ENCODE data around the gene HEMK1.
A peak's percentile ranks its signal among the peaks of the same experiment; 100 is the strongest.

HEMK1 gene

GRCh38 chr3:50600841-50601591, 31.7 kb downstream of the HEMK1 start:
- peak; percentile 94 for DNase-seq (ENCODE audit: low read depth)

GRCh38 chr3:50602595-50603191, 33.4 kb downstream of the HEMK1 start:
- no peak for DNase-seq (ENCODE audit: low read depth)

- DNase-seq (ENCODE audit: low read depth): no peak
Measured at GRCh38 chr3:50603261-50604109, 34.2 kb downstream of the HEMK1 start.

GRCh38 chr3:50604110-50604621, 34.8 kb downstream of the HEMK1 start:
- no peak for DNase-seq (ENCODE audit: low read depth)

- no peak for DNase-seq (ENCODE audit: low read depth)
Measured at GRCh38 chr3:50604628-50605588, 35.6 kb downstream of the HEMK1 start.

- no peak for DNase-seq (ENCODE audit: low read depth)
Measured at GRCh38 chr3:50605901-50606326, 36.6 kb downstream of the HEMK1 start.

GRCh38 chr3:50606596-50606995, 37.3 kb downstream of the HEMK1 start:
- no peak for DNase-seq (ENCODE audit: low read depth)

- DNase-seq (ENCODE audit: low read depth): no peak
Measured at GRCh38 chr3:50607271-50608091, 38.2 kb downstream of the HEMK1 start.

GRCh38 chr3:50608278-50608677, 39.0 kb downstream of the HEMK1 start:
- DNase-seq (ENCODE audit: low read depth): no peak

- DNase-seq (ENCODE audit: low read depth): no peak
Measured at GRCh38 chr3:50609071-50609762, 39.9 kb downstream of the HEMK1 start.

- DNase-seq (ENCODE audit: low read depth): no peak
Measured at GRCh38 chr3:50609763-50610085, 40.4 kb downstream of the HEMK1 start.

- DNase-seq (ENCODE audit: low read depth): no peak
Measured at GRCh38 chr3:50610181-50610971, 41.1 kb downstream of the HEMK1 start.

- no peak for DNase-seq (ENCODE audit: low read depth)
Measured at GRCh38 chr3:50610992-50611463, 41.7 kb downstream of the HEMK1 start.

- DNase-seq (ENCODE audit: low read depth): peak; percentile 85
Measured at GRCh38 chr3:50611464-50612233, 42.3 kb downstream of the HEMK1 start, which contains the start of gene CISH. TSS of gene CISH (minus strand) at chr3:50611774. CDS start at chr3:50611650, 124 bp downstream.

- no peak for DNase-seq (ENCODE audit: low read depth)
Measured at GRCh38 chr3:50612234-50612882, 43.0 kb downstream of the HEMK1 start.

- DNase-seq (ENCODE audit: low read depth): no peak
Measured at GRCh38 chr3:50612970-50613846, 43.9 kb downstream of the HEMK1 start.

GRCh38 chr3:50615190-50615589, 45.9 kb downstream of the HEMK1 start:
- no peak for DNase-seq (ENCODE audit: low read depth)
